ENCODE measurements around the gene CHTF18. TPM values are rescaled to one million over a fixed set of nuclear protein-coding genes. Genes with fewer than 3 reads are reported as not detected.
"Not testable (repeated sequence)": the region's sequence is repeated elsewhere in the genome, so short reads cannot be mapped to it uniquely, and the experiment has no call there.

CHTF18 gene
- 20.2 TPM for total RNA-seq

DNA sequence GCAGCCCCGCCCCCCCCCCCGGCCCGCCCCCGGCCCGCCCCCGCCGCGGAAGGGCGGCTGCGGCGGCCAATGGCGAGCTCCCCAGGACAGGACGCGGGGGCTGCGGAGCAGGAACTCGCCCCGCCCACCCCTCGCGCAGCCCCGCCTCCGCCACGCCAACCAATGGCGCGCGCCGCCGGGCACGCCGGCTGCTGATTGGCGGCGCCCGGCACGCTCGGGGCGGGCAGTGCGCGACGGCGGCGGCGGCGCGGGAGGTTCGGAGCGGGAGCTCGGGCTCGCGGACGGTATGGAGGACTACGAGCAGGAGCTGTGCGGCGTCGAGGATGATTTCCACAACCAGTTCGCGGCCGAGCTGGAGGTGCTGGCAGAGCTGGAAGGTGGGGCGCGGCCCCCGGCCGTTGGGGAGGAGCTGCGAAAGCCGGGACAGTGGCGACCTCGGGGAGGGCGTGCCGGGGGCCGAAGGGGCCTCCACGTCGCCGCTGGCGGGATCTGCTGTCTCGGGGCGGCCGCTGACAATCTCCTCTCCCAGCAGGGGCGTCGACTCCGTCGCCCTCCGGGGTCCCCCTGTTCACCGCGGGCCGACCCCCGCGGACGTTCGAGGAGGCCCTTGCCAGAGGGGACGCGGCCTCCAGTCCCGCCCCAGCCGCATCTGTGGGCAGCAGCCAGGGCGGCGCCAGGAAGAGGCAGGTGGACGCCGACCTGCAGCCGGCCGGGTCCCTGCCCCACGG, at the start of gene CHTF18:
Gene CHTF18 (plus strand): TSS at position 222 of the 728 bp plus-strand sequence. CDS start 65 bp downstream, at position 287.
- ATAC-seq = peak; percentile 87

- ATAC-seq = peak; percentile 3
Observed at GRCh38 chr16:739560-740458, 48.6 kb upstream of the CHTF18 start.

DNA sequence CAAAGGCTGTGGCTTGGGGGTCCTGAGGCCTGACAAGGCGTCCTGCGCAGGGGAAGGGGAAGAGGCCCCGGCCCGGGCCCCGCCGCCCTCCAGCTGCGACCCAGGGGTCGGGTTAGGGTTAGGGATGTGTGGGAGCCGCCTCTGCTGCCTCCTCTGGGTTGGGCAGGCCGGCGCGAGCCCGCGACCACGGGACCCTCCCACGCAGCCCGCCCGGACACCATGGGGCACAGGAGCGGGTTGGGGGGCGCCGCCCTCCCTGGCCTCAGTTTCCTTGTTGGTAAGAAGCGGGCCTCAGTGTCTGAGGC, 48.0 kb upstream of the CHTF18 start:
- ATAC-seq = peak; percentile 39

- ATAC-seq = peak; percentile 88
Observed at GRCh38 chr16:740764-741505, 47.5 kb upstream of the CHTF18 start, which contains the start of gene CIAO3. CIAO3 (minus strand) TSS chr16:740997; CDS start chr16:740985, 12 bp downstream.

GRCh38 chr16:741986-742629, 46.3 kb upstream of the CHTF18 start:
- no peak for ATAC-seq

GRCh38 chr16:742894-743293, 45.5 kb upstream of the CHTF18 start:
- ATAC-seq = not testable (repeated sequence)

DNA sequence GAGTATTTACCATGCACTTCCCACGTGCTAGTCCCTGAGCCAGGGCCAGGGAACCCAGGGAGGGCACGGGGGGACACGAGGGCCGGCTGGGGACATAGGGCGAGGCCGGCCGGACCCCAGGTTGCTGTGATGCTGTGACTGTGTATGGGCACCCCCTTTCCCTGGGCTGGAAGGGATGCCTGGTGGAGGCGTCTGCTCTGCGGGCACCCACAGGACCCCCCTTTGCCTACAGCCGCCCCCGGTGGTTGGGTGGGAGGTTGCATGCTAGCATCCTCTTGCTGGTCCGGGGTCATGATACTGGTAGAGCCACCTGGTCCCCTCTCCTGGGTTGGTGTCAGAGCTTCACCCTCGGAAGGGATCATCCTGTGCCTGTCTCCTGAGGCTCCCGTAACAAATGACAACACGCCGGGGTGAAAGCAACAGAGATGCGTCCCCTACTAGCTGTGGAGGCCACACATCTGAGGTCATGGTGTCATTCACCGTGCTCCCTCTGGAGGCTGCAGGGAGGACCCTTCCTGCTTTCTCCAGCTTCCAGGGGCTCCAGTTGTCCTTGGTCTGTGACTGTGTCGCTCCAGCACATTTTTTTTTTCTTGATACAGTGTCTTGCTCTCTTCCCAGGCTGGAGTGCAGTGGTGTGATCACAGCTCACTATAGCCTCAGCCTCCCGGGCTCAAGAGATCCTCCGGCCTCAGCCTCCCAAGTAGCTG, 44.5 kb upstream of the CHTF18 start:
- ATAC-seq = no peak

DNA sequence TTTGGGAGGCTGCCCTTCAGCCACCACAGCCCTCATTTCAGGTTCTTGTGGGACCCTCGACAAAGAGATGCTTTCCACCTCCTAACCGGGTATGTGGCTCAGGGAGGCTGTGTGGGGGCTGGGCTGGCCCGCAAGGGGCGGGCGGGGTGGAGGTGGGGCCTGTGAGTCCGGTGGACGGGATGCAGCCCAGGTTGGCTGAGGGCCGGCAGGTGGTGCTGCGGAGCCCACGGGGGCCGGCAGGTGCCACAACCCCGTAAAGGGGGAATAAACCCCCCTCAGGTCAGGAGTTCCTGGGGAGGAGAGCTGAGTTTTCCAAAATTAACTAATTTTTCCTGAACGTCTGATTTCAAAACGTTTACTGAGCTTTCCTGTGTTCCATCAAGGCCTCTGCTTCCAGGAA, 42.7 kb upstream of the CHTF18 start:
- ATAC-seq = no peak

GRCh38 chr16:746637-747036, 41.8 kb upstream of the CHTF18 start:
- ATAC-seq = no peak

- peak; percentile 21 for ATAC-seq
Observed at GRCh38 chr16:747978-748746, 40.3 kb upstream of the CHTF18 start.

DNA sequence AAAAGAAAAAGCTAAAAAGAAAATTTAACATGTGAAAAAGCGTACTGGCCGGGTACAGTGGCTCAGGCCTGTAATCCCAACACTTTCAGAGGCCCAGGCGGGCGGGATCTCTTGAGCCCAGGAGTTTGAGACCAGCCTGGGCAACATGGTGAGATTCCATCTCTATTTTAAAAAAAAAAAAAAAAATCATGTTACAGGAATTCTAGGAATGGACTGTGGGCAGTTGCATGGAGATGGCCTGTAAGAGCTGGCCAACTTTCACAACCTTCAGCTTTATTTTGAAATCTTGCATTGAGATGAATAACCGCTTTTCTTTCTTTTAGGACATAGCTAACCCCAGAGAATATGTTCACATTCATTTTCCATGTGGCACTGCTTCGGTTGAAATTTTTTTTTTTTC, 39.4 kb upstream of the CHTF18 start:
- no peak for ATAC-seq

- ATAC-seq = no peak
Observed at GRCh38 chr16:750485-750884, 37.9 kb upstream of the CHTF18 start.

DNA sequence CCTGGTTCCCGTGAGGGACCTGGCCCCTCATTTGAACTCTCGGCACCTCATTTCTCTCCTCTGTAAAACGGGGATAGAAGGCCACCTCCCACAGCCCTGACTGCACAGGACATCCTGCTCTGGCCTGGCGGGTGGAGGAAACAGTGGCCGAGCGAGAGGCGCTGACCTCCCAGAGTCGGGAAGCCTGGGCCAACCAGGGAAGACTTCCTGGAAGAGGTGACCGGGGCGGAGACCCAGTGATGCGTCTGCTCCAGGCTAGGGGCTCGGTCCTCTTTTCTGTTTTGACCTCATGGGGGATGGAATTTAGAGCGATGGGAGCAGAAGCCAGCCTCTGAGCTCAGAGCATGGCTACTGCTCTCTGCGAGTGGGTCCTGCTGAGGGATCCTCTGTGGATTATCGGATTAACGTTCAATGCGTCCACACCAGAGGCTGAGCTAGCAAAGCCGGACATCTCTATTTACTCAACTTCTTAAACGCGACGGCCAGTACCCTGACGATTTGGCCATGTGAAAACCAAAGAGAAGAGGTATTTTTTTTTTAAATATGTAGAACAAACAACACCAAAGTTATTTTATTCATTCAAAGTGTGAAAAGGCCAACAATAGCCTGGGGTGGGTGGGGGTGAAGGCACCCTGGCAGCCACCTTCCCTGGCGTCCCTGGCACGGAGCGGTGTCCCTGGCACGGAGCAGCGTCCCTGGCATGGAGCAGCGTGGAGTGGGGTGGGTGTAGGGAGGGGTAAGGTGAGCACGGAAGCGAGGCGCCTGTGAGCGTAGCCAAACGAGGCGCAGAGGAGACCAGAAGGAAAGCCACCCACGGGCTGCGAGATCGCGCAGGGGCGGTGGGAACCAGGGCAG, 37.0 kb upstream of the CHTF18 start:
- ATAC-seq = peak; percentile 12

DNA sequence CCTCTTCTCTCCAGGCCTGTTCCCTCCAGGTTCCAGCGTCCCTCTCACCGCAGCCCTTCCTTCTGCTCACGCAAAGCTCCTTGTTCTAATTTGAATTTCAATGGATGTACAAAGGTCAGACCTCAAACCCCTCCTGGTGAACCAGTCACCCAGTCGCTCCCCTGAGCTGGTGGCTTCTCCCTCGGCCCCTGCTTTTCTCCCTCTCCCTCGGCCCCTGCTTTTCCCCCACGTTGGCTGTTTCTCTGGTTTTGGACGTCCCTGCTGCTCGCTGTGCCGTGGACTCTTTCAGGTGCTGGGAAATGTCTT, 36.5 kb upstream of the CHTF18 start:
- no peak for ATAC-seq

GRCh38 chr16:754121-754607, 34.3 kb upstream of the CHTF18 start:
- ATAC-seq = not testable (repeated sequence)

- ATAC-seq = no peak
Observed at GRCh38 chr16:754656-755055, 33.8 kb upstream of the CHTF18 start.

DNA sequence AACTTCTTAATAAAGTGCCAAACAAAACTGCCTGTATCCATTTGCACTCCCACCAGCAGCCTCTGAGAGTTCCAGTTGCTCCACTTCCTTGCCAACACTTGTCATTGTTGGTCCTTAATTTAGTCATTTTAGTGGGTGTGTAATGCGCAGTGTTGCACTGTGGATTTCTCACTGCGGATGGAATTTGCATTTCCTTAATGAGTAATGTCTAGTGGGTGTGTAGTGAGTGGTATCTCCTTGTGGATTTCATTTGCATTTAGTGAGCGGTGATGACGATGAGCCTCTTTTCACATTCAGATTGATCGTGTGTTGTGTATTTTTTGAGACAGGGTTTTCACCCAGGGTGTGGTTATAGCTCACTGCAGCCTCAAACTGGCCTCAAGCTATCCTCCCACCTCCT, 32.0 kb upstream of the CHTF18 start:
- ATAC-seq = peak; percentile 58

DNA sequence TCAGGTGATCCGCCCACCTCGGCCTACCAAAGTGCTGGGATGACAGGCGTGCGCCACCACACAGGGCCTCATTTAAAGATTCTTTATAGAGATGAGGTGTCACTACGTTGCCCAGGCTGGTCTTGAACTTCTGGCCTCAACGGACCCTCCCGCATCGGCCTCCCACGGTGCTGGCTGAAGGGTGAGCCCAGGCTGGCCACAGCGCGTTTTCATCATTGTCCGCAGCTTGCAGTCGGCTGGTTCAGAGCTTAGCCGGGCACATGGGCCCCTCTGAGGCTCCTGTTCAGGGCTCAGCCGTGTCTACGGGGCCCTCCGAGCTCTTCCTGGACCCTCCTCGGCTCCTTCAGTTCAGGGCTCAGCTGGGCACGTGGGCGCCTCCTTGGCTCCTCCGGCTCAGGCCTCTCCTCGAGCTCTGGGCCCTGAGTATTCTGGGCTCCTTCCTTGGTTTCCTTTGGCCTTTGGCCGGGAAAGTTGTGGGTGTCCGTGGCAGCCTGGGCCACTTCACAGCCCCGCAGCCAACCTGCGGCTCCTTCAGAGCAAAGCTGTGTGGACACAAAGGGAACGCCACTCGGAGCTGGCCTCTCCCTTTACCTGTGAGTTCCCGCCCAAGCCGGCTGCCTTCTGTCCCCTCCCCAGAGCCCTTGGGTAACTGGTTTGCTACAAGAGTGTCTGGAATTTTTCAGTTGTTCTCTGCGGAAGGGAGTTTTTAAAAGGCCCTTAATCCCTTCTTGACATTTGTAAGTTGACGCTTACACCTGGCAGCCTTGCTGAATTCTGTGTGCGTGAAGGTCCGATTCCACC, 29.1 kb upstream of the CHTF18 start:
- peak; percentile 61 for ATAC-seq

DNA sequence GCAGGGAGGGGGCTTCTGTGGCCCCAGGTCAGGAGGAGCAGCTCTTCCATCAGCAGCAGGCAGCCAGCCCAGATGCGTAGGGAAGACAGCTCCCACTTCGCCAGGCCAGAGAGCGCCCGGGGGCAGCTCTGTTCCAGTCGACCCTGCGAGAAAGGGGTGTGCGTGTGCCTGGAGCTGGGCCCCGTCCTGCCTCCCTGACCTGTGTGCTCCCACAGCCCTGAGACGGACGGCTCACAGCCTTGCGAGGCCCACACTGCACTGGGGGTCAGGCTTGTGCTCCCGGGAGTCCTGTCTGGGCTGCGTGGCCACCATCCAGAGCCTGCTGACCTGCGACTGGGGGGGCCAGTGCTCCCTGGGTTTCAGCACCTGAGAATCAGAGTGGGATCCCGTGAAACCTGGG, 28.4 kb upstream of the CHTF18 start:
- no peak for ATAC-seq
